ENCODE data around the gene ACAD11.
"Not testable (repeated sequence)": the region's sequence is repeated elsewhere in the genome, so short reads cannot be mapped to it uniquely, and the experiment has no call there.

The ACAD11 gene

GRCh38 chr3:132598181-132598580, 61.4 kb downstream of the ACAD11 start:
- DNase-seq (ENCODE audit: low spot score) = no peak

GRCh38 chr3:132597660-132598059, 61.9 kb downstream of the ACAD11 start:
- no peak for DNase-seq (ENCODE audit: low spot score)

GRCh38 chr3:132596816-132597433, 62.7 kb downstream of the ACAD11 start, which contains the start of gene ACKR4:
ACKR4 (plus strand) TSS chr3:132597270; CDS start chr3:132600398, 3,128 bp downstream.
- DNase-seq (ENCODE audit: low spot score) = no peak

- no peak for DNase-seq (ENCODE audit: low spot score)
Observed at GRCh38 chr3:132596326-132596725, 63.3 kb downstream of the ACAD11 start.

GRCh38 chr3:132595014-132595413, 64.6 kb downstream of the ACAD11 start:
- no peak for DNase-seq (ENCODE audit: low spot score)

GRCh38 chr3:132594498-132594897, 65.1 kb downstream of the ACAD11 start:
- no peak for DNase-seq (ENCODE audit: low spot score)

- no peak for DNase-seq (ENCODE audit: low spot score)
Observed at GRCh38 chr3:132593947-132594323, 65.7 kb downstream of the ACAD11 start.

GRCh38 chr3:132593241-132593946, 66.2 kb downstream of the ACAD11 start:
- no peak for DNase-seq (ENCODE audit: low spot score)

- no peak for DNase-seq (ENCODE audit: low spot score)
Observed at GRCh38 chr3:132592216-132592615, 67.4 kb downstream of the ACAD11 start.

- no peak for DNase-seq (ENCODE audit: low spot score)
Observed at GRCh38 chr3:132587401-132587800, 72.2 kb downstream of the ACAD11 start.

GRCh38 chr3:132573797-132574211, 85.8 kb downstream of the ACAD11 start:
- no peak for DNase-seq (ENCODE audit: low spot score)

GRCh38 chr3:132570016-132570415, 89.6 kb downstream of the ACAD11 start:
- DNase-seq (ENCODE audit: low spot score) = no peak

GRCh38 chr3:132569580-132569979, 90.0 kb downstream of the ACAD11 start:
- DNase-seq (ENCODE audit: low spot score) = no peak

GRCh38 chr3:132569153-132569552, 90.5 kb downstream of the ACAD11 start:
- no peak for DNase-seq (ENCODE audit: low spot score)

GRCh38 chr3:132568422-132568821, 91.2 kb downstream of the ACAD11 start:
- DNase-seq (ENCODE audit: low spot score) = no peak

GRCh38 chr3:132564070-132564465, 95.5 kb downstream of the ACAD11 start:
- DNase-seq (ENCODE audit: low spot score) = no peak

- no peak for DNase-seq (ENCODE audit: low spot score)
Observed at GRCh38 chr3:132563420-132564069, 96.1 kb downstream of the ACAD11 start.

- DNase-seq (ENCODE audit: low spot score) = no peak
Observed at GRCh38 chr3:132561003-132561402, 98.6 kb downstream of the ACAD11 start.

GRCh38 chr3:132556508-132557159, 103.0 kb downstream of the ACAD11 start:
- no peak for DNase-seq (ENCODE audit: low spot score)

- DNase-seq (ENCODE audit: low spot score) = not testable (repeated sequence)
Observed at GRCh38 chr3:132556036-132556386, 103.6 kb downstream of the ACAD11 start.

- no peak for DNase-seq (ENCODE audit: low spot score)
Observed at GRCh38 chr3:132555306-132556035, 104.1 kb downstream of the ACAD11 start.

GRCh38 chr3:132554437-132554836, 105.2 kb downstream of the ACAD11 start:
- no peak for DNase-seq (ENCODE audit: low spot score)

All from putamen (tissue), 1 donor.